HT1080 (cell line): ENCODE results near the gene ZNF862. TPM values are rescaled to one million over a fixed set of nuclear protein-coding genes. Genes with fewer than 3 reads are reported as not detected.

Experiments
- DNase-seq: peaks from one replicate; pipeline ENCODE4 v3.0.0-alpha.2; 2015; ENCODE audit warnings: low read depth
- total RNA-seq: library from RNA; depleted of rRNA; stranded (reverse); fragments of >200 nt; shearing (Covaris generic); gene quantifications from 2 replicates; pipeline ENCODE4 v1.2.3, GENCODE V29; 2014

Gene ZNF862
- total RNA-seq, 1 experiment from 2014 or later: 0.37 TPM

DNA sequence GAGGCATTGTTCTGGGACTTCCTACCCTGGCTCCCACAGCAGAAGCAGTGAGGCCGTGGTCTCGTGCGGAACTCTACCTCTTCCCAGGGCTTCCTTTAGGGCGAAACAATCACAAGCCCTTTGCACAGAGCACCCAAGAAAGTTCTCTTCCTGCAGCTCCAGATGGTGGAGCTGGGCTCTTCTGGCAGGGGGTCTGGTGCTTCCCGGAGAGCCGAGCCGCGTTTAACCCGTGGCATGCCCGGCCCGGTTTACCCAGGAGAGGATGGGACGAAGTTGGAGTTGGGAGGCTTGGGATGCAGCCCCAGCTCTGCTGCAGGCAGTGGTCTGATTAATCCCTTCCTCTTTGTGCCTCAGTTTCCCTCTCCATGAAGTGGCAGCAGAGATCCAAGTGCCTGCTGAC is 26.6 kb downstream of the ZNF862 start:
- no peak for DNase-seq

DNA sequence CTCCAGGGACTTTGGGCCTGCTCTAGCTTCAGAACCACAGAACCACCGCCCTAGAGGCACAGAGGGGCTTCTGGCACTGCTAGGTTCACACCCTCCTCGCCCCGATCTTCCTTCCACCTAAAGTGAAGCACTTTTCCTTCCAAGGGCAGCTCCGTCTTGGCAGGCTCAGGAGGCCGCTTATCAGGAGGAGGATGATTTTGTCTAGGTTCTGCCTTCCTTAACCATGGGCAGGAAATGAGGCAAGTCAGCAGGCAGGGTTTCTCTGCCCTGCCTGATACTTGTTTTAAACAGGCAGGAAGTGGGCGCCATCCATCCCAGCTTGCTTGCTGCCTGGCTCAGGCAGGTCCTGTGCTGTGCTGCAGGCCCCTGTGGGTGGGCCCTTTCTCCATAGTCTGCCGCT is 27.3 kb downstream of the ZNF862 start:
- peak; percentile 61 for DNase-seq

DNA sequence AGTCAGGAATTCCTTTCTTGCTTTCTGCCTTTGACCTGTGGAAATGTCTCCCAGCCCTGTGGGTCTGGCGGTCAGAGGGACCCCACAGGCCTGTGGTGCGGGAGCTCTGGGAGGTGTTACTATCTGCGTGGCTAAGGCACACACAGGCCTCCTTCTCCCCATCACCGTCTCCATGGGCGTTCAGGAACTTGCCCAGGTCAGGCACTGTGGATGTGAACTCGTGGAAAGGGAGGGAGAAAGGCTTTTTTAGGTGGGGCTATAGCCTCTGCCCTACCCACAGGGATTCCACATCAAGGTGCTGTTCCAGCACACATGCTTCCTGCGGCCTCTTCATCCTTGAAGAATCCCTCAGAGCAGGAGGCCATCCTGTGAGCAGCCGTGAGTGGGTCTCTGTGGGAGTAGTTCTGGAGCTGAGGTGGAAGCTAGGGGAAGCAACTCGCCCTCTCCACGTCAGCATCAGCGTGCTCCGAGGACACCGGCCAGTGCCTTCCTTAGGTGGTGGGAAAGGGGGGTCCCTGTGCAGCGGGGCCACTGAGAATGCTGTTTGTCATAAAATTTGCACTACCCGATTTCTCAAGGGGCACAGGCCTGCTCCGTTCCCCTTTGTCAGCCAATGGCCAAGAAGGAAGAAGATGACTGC is 28.1 kb downstream of the ZNF862 start:
- DNase-seq: no peak

DNA sequence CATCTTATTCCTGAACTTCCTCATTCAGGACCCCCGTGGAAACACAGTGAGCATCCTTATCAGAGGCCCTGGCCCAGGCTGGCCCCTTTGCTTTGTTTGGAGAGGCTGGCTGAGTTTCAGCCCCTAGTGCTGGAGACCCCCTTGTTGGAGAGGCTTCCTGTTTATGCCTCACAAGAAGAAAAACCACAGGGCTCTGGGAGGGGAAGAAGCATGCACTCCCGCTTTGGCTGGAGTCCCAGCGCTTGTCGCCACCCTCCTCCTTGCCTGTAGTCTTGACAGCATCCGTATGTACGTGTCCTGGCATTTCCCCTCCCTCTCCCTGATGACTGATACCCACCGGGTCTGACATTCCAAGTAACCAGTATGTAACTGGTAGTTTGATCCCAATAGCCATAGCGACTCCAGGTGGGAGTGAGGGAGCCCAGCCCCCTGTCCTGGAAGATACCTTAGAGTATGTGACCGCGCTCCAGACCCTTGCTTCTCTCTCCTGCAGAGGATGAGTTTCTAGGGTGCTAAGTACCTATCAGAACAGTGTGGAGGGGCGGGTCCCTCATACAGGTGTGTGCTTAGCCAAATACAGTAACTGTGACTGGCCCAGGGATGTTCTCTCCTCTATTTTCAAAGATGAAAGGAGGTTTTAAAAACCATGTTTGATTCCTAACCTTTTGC is 28.7 kb downstream of the ZNF862 start:
- peak; percentile 67 for DNase-seq

DNA sequence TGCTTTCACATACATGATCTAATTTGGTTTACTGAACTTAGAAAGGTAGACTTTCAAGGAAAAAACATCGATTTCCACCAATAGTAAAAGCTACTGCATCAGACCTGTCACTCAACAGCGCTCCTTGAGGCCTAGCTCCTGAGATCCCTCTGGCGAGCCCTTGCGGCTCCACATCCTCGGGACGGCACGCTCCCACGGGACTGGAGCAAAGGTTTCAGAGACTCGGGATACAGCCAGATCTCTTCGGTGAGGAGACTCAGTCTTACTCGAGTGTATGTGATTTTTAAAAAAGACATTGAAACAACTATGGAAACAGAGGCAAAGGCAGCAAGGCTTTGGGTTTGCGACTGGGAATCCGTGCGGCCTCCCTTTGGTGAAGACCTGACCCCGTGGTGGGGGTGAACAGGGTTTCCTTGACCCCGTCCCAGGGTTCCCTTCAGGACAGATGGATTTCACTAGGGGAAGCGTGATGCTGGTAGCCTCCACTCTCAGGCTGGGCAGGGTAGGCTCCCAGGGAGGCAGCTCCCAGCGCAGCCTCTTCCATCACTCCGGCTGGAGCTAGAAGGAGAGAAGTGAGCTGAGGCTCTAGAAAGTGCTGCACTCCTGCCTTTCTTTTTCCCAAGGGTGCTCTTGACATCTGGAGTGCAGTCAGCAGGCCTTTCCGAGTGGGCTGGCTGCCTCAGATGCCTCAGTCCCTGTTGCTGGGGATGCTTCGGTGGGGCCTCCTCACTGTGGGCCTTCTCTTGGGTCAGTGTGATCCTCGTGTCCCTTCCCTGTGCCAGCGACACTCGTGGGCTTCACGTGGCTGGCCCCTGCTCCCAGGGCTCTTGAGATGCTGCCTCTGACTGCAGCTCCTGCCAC is 29.8 kb downstream of the ZNF862 start:
- DNase-seq: no peak

DNA sequence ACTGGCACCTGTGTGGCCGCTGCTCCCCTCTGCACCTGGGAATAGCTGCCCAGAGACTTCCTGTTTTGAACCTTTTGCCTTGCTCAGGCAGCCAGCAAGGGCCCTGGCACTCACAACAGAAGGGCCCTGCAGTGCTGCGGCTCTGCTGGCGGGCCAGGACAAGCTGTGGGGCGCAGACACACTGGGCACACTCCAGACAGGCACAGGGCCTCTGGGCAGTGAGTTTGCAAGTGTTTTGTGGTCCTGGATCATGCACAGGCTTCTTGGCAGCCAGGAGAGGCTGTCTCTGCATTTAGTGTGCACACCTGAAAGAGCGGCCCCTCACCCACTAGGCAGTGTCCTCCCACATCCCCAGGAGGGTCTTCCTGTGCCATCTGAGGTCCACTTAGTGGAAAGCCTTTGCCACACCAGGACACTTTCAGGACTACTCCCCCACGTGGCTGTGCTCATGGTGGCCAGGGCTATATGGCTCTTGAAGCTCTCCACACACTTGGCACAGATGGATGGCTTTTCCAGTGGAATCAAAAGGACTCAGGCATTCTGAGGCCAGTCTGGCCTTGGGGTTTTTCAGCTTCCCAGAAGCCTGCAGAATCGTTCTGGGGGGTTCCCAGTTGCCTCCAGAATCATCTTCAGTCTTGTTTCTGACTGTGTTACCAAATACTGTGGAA is 30.6 kb downstream of the ZNF862 start:
- no peak for DNase-seq

DNA sequence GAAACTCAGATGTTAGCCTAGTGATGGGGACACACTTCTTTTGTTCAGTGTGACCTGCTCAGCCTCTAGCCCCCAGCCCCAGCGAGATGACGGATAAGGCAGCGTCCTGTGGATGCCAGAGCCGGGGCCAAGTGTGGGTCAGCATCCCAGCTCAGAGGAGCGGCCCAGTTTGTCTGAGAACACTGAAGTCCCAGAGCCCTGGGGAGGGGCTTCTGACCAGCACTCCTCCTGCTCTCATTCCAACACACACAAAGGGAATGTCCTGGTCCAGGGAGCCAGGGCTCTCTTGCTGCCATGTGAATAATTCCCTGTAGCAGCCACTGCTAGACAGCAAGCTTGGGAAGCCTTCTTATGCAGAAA is 31.1 kb downstream of the ZNF862 start:
- DNase-seq: no peak

DNA sequence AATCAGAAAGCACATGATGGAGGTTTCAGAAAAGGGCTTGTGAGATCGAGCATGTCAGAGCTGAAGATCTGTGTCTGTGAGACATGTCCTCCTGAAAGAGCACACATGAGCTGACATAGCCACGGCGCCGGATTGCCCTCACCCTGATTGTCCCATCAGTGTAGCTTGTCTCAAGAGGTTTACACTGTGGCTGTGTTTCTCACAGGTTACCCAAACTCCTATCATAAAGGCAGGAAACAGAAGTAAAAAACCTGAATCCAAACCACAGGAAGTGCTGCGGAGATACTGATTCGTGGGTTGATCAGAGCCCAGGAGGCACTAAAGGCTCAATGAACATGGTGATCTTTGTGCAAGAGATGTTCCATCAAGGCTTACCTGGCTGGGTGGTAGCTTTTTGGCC is 31.7 kb downstream of the ZNF862 start:
- DNase-seq: no peak

DNA sequence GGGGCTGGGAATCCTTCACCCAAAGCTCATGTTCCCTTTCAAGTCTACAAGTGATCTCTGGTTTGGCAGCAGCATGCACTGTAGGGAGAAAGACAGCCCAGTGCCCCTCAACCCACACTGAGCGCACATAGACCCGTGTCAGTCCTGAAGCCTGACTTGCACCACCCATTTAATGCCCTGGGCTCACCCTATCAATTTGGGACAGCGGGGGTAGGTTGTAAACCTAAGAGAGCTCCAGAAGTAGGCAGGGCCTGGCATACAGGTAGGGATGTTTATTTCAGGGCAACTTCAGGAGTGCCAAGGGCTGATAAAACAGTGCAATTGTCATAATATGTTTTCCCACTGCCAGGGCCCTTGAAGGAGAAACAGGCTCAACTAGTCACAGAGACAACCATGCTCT is 32.1 kb downstream of the ZNF862 start:
- DNase-seq: no peak

DNA sequence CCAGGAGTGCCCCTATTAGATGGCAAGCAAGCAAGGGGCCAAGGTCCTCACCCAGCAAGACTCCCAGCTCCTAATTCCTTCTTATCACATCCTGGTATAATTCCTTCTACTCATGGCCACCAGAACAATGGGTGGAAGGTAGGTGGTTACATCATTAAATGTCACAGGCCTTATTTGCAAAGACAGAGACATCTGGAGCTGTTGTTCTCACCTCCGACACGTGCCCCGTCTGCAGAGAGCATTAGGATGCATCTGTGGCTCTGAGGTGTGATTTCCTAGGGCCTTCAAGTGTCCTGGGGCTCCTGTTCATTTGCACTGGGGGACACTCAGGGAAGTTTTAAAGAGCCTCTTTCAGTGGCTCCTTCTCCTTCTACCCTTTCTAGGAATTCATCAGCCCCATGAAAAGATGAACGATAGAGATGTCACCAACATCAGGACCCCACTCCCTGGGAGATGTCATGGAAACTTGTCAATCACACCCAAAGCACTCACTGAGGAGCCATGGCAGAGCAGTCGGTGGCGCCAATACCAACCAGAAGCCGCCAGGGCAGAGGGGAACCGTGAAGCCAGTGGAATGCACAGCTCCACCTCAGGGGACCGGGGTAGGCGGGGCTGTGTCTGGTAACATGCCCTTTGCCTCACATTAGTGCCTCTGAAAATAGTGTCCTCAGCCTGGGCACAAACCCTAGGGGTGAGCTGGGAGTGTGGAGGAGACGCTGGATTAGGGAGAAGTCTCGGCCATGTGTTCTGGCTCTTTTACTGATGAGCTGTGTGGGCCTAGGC is 32.7 kb downstream of the ZNF862 start:
- no peak for DNase-seq

DNA sequence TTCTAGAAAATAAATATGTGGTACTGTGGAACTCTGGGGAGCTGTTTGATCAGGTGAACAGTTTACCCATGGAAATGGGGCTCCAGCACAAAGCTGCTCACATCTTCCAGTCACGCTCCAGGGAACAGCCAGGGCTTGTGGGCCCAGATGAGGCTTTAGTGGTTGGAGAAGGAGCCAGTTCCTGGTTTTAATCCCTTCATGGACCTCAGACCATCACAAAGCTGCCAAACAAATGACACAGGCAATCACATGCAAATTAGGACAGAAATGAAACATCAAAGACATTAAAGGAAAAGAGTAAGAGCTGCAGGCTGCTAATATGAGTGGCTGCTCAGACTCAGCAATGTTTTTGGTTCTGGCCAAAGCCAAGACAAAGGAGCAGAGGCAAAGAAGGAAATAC is 33.4 kb downstream of the ZNF862 start:
- DNase-seq: no peak

DNA sequence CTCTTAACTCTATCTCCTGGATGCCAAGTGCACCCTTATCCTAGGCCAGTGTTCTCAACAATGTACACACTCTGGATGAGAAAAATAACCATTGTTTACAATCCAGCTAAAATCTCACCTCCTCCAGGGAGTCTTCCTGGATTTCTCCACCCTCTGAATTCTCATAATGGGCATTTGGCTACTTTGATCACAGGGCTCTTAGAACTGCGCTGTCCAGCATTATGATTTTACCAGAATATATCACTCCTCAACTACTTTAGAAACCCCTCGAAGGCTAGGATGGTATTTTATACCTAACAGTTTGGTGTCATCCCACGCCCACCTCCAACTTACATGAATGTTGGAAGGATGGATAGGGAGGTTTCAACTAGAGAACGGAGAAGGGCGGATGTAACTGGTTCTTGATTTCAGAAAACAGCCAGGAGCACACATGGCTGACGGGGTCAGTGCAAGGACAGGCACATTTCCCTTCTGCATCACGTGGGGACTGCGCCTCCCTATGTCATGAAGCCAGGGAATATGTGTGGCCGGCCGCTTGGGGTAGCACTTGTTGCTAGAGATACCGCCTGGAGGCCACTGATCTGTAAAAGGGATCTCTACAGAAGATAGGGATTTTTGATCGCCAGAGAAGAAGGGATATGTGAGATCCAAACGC is 34.4 kb downstream of the ZNF862 start:
- no peak for DNase-seq

DNA sequence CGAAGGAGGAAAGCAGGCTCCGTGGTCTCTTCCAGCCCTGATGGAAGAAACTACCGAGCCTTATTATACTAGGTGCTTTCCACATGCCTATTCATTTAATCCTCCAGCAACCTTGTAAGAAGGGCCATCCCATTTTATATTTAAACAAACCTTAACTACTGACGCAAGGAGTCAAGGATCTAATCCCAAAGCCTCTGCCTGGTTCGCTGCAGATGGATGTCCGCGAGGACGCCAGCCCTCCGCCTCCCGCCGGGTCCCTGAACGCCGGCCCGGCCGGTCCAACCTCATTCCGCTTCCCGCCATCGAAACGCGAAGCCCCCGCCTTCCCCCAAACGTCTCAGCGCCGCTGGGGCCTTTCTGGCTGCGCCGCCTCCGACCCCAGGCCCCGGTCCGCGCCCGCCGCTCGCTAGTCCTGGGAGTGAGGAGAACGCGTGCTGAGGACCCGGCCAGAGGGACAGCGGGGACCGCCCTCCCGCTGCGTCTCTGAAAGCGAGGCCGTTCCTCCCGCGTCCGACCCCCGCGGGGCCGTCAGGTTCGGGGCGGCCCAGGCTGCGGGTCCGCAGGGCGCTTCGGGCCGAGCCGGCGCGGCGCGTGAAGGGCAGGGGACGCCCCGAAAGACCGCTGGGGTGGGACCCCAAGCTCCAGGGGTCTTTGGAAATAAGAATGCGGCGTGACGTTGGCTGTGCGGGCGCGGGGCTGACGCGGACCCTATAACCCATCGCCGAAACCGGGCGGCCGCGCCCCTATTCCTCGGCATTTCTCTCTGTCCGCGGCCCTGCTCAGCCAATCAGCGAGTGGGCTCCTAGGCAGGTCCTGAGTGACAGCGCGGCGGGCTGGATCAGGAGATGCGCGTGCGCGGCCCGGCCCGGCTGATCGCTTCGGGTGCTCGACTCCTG is 35.1 kb downstream of the ZNF862 start, which contains the start of gene ATP6V0E2:
ATP6V0E2 (plus strand) TSS at position 896 of the 896 bp plus-strand sequence. CDS start 97 bp downstream, outside the sequence.
- peak; percentile 90 for DNase-seq

DNA sequence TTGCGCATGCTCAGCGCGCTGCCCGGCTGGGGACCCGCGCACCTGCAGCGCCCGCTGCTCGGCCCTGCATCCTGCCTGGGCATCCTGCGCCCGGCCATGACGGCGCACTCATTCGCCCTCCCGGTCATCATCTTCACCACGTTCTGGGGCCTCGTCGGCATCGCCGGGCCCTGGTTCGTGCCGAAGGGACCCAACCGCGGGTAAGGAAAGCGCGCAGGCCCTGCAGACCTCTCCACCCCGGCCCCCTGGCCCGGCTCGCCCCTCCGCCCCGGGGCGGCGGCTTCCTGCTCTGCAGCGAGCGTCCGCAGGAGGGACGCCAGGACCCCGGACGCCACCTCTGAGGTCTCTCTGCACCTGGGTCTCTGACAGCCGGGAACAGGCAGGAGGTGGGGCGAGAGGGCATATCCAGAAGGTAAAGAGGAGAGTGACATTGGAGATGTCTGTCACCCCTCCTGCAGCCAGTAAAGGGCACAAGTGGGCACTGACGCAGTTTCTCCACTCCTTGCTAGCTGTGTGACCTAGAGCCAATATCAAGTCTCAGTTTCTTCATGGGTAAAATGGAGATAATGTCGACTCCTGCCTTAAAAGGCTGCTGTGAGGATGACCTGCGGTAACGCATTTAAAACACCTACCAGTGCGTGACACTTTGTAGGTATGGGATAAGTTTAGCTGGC is 35.9 kb downstream of the ZNF862 start:
- no peak for DNase-seq

DNA sequence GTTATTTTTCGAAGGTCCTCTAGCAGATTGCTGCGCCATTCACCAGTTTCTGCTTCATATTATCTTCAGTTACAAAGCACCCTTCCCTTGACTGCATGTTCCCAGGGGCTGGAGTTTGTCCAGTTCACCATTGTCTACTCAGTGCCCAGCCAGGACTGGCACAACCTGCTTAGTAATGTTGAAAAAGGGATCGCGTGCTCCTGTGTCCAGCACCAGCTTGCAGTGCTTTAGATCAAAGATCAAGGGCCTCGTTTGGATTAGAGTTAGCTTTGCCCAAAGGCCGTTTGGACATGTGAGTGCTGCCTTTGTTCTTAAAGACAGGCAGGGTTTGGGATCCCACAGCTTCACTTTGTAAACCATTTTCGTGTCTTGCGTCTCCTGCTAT is 36.5 kb downstream of the ZNF862 start:
- DNase-seq: no peak

DNA sequence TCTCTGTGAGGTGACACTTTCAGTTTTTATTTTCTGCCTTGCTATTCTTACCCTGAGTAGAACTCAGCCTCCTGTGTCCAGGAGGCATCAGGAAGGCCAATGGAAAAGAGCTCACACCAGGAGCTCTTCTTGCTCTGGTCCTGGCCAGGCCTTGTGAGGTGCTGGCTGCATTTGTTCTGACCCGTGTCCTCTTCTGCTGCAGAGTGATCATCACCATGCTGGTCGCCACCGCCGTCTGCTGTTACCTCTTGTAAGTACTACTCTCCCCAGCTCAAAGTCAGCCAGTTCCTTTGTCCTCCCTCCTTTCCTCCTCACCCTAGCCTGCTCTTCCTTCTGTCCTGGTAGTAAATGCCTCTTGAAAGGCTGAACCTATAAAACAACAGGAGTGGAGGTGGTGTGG is 37.2 kb downstream of the ZNF862 start:
- DNase-seq: no peak

DNA sequence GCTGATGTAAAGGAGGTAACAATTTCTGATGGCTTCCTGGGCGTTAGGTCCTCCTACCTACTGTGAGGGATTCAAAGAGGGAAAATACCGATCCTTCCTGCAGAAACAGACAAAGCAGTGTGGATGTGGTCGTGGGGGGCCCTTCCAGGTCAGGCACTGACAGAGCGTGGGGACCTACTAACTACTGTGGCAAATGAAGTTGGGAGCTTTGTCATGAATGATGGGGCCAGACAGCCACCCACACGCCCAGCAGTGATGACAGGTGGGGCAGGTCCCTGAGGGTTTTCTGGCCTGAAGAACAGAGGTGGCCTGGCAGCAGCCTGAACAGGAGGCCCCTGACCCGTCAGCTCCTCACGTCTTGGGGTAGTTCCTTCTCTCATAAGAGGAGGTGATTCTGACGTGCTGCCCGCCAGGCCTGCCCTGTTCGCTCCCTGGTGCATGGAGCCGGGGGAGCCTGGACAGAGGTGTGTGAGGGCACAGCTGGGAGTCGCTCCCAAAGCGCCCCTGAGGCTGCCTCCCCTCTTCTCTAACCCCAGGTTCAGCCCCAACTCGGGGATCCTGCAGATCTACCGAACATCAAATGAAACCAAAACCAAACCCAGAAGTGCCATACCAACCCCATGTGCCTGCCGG is 39.8 kb downstream of the ZNF862 start:
- no peak for DNase-seq

DNA sequence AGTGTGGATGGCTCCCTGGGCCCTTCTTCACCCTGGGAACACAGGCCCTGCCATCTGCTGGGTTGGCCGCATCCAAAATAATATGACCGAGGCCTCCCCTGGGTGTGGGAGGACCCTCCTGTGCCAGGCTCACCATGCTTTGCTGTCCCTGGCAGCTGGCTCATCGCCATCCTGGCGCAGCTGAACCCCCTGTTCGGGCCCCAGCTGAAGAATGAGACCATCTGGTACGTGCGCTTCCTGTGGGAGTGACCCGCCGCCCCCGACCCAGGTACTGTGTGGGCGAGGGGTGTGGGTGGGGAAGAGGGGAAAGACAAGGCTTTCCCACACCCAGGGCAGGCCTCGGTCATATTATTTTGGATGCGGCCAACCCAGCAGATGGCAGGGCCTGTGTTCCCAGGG is 40.3 kb downstream of the ZNF862 start:
- no peak for DNase-seq
